Retinal pigment epithelial cell (primary cell): ENCODE measurements around the gene FBXL7.

Experiments used
- DNase-seq: peaks from one replicate; pipeline ENCODE4 v3.0.0-alpha.2; 2010; ENCODE audit warnings: low read depth
- H3K4me3 ChIP-seq: 2 replicates; pipeline ENCODE4 v1.5.1; 2011; ENCODE audit warnings: mild to moderate bottlenecking, low read length, control low read depth, moderate library complexity
- CTCF ChIP-seq: conservative IDR thresholded peaks from 2 replicates; pipeline ENCODE4 v1.5.1; 2011; ENCODE audit warnings: low read depth, low read length, control low read depth, inconsistent platforms

The FBXL7 gene

GRCh38 chr5:15638296-15638695 is 138.3 kb downstream of the FBXL7 start:
- TF ChIP-seq CTCF: no peak
- DNase-seq: no peak
- no peak overlapping the region for H3K4me3 ChIP-seq

GRCh38 chr5:15639288-15639687 is 139.3 kb downstream of the FBXL7 start:
- H3K4me3 ChIP-seq: no peak overlapping the region
- no peak for DNase-seq

GRCh38 chr5:15640116-15640515 is 140.1 kb downstream of the FBXL7 start:
- no peak overlapping the region for H3K4me3 ChIP-seq
- no peak for DNase-seq
- TF ChIP-seq CTCF: no peak

More at GRCh38 chr5:15639288-15639687, 139.3 kb downstream of the FBXL7 start:
- no peak for TF ChIP-seq CTCF

GRCh38 chr5:15643731-15644130 is 143.8 kb downstream of the FBXL7 start:
- TF ChIP-seq CTCF: no peak
- no peak overlapping the region for H3K4me3 ChIP-seq
- DNase-seq: no peak

- no peak overlapping the region for H3K4me3 ChIP-seq
Observed at GRCh38 chr5:15645381-15646160, 145.6 kb downstream of the FBXL7 start.

GRCh38 chr5:15646371-15646770 is 146.4 kb downstream of the FBXL7 start:
- no peak for DNase-seq
- no peak for TF ChIP-seq CTCF
- H3K4me3 ChIP-seq: no peak overlapping the region

More at GRCh38 chr5:15645381-15646160, 145.6 kb downstream of the FBXL7 start:
- no peak for TF ChIP-seq CTCF
- no peak for DNase-seq

GRCh38 chr5:15647251-15647650 is 147.3 kb downstream of the FBXL7 start:
- no peak for DNase-seq
- no peak overlapping the region for H3K4me3 ChIP-seq
- TF ChIP-seq CTCF: no peak
